Activated naive CD4-positive, alpha-beta T cell treated with anti-CD3 and anti-CD28 coated beads, Interleukin-2, amount 50 U/mL, for 72 hours (primary cell): Measurements from ENCODE around the gene TPD52L1. TPM values are rescaled to one million over a fixed set of nuclear protein-coding genes. Genes with fewer than 3 reads are reported as not detected.

Source experiments
- ATAC-seq, 2 donors: fragments of 150-1000 bp; cut with Tn5 transposase; 2 replicates each; pipeline ENCODE4 v1.10.0; 2021; ENCODE audit warnings: mild to moderate bottlenecking in 2 of 2, moderate library complexity in 2 of 2
- DNase-seq, 2 donors: peaks; one replicate each; pipeline ENCODE4 v3.0.0; 2021 to 2022; ENCODE audit warnings: low spot score in 2 of 2
- H3K27ac Mint-ChIP-seq, 2 donors: one replicate each; pipeline ENCODE4 v1.8.0; 2022; ENCODE audit warnings: mild to moderate bottlenecking in 2 of 2, mixed read lengths in 2 of 2
- H3K36me3 Mint-ChIP-seq, 2 donors: one replicate each; pipeline ENCODE4 v1.8.0; 2022; ENCODE audit warnings: mixed read lengths in 2 of 2
- H3K9me3 Mint-ChIP-seq, 2 donors: one replicate each; pipeline ENCODE4 v1.8.0; 2022; ENCODE audit warnings: mixed read lengths in 2 of 2
- total RNA-seq, 2 donors: library from RNA; stranded (reverse); gene quantifications; one replicate each; pipeline ENCODE4 v1.2.3, GENCODE V29; 2022

The TPD52L1 gene
- total RNA-seq, 2 donors from 2014 or later = 0.87 to 1.6 TPM

DNA sequence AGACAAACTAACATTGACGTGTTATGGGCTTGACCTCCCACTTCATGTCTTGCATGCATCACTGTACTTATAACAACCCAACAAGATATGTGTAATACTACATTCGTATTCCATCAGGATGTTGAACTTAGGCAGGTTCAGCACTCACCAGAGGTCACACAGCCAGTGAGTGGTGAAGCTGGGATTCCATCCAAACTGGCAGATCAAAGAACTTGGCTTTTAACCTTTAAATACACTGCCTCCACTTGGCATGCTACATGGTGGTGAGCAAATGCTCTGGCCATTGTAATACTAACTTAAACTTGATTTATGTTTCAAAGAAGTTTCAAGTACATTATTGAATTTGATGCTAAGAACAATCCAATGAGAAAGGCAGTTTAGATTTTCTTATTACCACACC, 158.9 kb downstream of the TPD52L1 start:
- no peak overlapping the region for H3K27ac Mint-ChIP-seq
- no peak for ATAC-seq
- no peak for DNase-seq
- no peaks in the 10 kb centered on the region for H3K36me3 Mint-ChIP-seq
- H3K9me3 Mint-ChIP-seq = no peaks in the 10 kb centered on the region

DNA sequence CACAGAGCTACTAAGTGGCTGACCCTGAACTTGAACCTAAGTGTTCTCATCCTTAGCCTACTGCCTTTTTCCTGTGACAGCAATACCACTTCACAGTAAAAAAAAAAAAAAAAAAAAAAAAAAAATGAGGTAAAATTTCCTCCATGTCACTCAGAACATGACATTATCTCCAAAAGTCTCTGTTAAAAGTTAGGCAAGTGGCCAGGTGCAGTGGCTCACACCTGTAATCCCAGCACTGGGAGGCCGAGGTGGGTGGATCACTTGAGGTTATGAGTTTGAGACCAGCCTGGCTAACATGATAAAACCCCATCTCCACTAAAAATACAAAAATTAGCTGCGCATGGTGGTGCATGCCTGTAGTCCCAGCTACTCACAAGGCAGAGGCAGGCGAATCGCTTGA, 159.4 kb downstream of the TPD52L1 start:
- no peaks in the 10 kb centered on the region for H3K36me3 Mint-ChIP-seq
- DNase-seq = no peak
- no peak for ATAC-seq
- H3K27ac Mint-ChIP-seq = no peak overlapping the region
- no peaks in the 10 kb centered on the region for H3K9me3 Mint-ChIP-seq

Other genes starting within 250 kb of the TPD52L1 start
- 1 to 10 TPM in 1 of 2 donors, not detected in 1; 2.0 TPM for gene RNF217, start 191.3 kb upstream of the TPD52L1 start, total RNA-seq
- gene HDDC2, start 148.2 kb downstream of the TPD52L1 start, total RNA-seq = 10 to 100 TPM; 60.1 to 78.5 TPM